ENCODE results near the gene RNPS1.

RNPS1 gene

DNA sequence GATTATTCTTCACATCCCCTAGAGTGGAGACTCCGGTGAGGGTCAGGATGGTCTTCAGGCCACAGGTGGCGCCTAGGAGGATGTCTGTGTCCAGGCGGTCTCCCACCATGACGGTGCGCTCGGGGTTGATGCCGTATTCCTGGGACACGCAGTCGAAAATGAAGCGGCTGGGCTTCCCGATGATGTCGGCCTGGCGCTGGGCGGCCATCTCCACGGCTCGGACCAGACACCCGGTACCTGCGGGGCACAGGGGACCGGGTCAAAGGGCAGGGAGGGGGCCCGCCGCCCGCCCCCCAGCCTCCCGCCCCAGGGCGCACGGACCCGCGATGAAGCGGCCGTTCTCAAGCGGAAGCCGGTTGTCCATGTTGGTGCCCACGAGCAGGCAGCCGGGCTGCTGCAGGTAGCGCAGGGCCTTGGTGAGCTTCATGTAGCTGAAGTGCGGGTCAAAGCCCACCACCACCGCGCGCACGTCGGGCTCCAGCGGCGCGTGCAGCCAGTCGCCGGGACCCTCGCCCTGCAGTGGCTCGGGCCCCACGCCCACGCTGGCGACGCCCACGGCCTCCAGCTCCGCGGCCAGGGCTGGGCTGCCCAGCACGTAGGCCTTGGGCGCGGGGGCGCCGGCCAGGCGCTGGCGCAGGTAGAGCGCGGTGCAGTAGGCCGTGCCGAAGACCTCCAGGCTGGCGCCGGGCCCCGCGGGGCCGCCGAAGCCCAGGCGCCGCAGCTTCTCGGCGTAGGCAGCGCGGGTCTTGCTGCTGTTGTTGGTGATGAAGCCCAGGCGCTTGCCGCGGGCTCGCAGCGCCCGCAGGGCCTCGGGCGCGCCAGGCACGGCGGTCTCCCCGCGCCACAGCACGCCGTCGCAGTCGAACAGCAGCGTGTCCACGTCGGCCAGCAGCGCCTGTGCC lies 53.9 kb downstream of the RNPS1 start:
- peaks cover 4% of the 10 kb centered on the region for H3K4me1 ChIP-seq (ENCODE audit: control insufficient read depth, low read depth, low read length)
- H3K27me3 ChIP-seq (ENCODE audit: control insufficient read depth, insufficient read depth, low read length): no peaks in the 10 kb centered on the region
- H3K4me3 ChIP-seq (ENCODE audit: low read length): peak overlapping the region; percentile 74
- peaks cover 15% of the 10 kb centered on the region for H3K36me3 ChIP-seq (ENCODE audit: control insufficient read depth, low read depth, low read length)
- peak overlapping the region; percentile 77 for H3K9ac ChIP-seq (ENCODE audit: low read length)
- no peaks in the 10 kb centered on the region for H3K9me3 ChIP-seq (ENCODE audit: control insufficient read depth, low read depth, low read length)
- H3K27ac ChIP-seq (ENCODE audit: low read length): no peak overlapping the region

DNA sequence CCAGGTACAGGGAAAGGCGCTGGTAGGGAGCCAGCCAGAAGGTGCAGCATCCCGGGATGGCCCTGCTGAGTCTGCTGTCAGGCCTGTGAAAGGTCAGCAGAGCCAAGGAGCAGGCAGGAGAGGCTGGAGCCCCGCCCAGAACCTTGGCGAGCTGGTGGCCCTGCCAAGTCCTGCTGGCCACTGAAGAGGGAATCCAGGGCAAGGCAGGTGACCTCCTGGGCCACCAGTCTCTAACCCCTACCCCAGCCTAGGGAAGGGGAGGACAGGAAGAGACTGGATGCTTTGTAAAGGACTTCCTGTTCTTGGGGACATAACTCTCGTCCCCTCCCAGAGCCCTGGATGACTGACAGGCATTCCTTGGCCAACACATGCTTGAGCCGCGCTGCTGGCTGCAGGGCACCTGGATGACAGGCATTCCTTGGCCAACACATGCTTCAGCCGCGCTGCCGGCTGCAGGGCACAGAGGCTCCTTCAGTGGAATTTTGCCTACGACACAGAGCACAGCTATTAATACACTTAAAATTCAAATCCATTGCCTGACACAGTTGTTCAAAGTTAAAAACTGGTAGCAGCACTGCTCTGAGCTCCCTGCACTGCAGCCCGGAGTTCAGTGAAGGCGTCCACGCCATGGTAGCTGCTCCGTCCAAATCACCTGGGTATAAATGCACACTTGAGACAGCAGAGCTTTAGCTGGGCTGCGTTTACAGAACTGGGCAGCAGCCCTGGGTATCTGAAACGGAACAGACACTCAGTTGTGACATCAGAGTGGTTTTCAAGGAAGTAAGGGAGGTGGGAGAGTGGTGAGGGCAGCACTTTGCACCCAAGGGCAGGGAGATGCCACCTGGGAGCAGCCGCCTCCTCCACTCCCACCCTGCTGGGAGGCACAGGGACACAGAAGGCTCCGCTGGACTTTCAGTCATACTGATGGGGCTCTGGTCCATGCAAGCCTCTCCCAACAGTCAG lies 55.3 kb downstream of the RNPS1 start:
- peak overlapping the region; percentile 64 for H3K4me3 ChIP-seq (ENCODE audit: low read length)
- no peak overlapping the region for H3K9ac ChIP-seq (ENCODE audit: low read length)
- peaks cover 4% of the 10 kb centered on the region for H3K4me1 ChIP-seq (ENCODE audit: control insufficient read depth, low read depth, low read length)
- H3K27ac ChIP-seq (ENCODE audit: low read length): no peak overlapping the region
- H3K36me3 ChIP-seq (ENCODE audit: control insufficient read depth, low read depth, low read length): peaks cover 28% of the 10 kb centered on the region
- H3K27me3 ChIP-seq (ENCODE audit: control insufficient read depth, insufficient read depth, low read length): no peaks in the 10 kb centered on the region
- H3K9me3 ChIP-seq (ENCODE audit: control insufficient read depth, low read depth, low read length): no peaks in the 10 kb centered on the region

DNA sequence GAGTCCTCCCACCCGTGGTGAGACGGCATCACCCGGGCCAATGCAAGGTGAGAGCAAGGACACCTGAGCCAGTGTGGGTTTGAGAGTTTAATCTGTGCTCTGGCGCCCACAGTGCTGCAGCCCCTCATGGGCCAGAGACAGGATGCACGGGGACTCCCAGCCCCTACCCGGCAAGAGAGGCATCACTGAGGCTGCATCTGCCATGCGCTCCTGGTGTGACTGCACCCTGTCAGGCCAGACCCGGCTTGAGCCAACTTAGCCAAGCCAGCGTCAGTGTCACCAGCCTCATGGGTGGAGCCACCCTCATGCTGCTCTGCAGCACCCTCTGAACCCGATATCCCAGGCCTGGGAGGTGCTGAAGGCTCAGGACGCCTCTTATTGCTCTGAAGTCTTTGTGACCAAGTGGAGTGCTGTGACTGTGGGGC lies 56.0 kb downstream of the RNPS1 start:
- H3K9ac ChIP-seq (ENCODE audit: low read length): no peak overlapping the region
- H3K27me3 ChIP-seq (ENCODE audit: control insufficient read depth, insufficient read depth, low read length): no peaks in the 10 kb centered on the region
- no peak overlapping the region for H3K27ac ChIP-seq (ENCODE audit: low read length)
- H3K36me3 ChIP-seq (ENCODE audit: control insufficient read depth, low read depth, low read length): peaks cover 34% of the 10 kb centered on the region
- H3K4me3 ChIP-seq (ENCODE audit: low read length): no peak overlapping the region
- H3K4me1 ChIP-seq (ENCODE audit: control insufficient read depth, low read depth, low read length): peaks cover 4% of the 10 kb centered on the region
- no peaks in the 10 kb centered on the region for H3K9me3 ChIP-seq (ENCODE audit: control insufficient read depth, low read depth, low read length)

DNA sequence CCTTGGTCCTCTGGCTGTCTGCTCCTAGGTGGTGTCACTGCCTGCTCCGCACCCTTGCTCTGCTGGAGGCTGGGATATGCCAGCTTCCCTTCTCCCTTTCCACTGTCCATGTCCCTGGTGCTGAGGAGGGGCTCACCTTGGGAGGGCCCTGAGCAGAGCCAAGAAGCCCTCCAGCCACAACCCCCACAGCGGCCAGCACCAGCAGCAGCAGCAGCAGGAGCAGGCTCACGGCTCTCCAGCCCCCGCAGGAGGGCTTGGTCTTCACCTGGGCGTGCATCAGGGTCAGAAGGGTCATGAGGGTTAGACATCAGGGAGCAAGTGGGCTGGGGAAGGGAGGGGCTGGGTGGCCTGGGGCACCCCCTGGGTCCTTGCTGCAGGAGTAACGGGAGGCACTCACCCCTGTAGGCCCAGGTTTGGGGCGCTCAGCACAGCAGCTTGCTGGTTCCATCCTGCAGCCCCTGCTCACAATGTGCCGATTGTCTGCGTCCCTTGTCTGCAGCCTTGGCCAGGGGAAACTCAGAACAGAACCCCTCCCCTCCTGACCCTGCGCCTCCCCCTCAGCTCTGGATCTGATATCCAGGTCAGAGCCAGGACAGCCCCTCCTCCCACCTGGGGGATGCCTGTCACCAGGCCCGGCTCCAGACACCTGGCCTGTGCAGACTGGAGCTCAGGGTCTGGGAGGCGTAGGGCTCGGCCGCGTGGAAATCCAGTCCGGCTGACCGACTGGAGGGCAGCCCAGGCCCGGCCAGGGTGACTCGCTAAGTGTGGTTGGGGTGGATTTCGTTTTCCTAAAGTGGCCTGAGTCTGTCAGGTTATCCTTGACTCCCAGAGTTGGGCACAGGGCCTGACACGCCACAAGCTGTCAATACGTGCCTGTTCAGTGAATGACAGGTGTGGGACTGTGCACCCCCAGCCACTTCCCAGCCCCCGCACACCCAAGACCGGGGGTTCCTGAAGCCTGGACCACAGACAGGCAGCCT lies 57.2 kb downstream of the RNPS1 start, which contains the start of gene BRICD5:
Gene BRICD5, minus strand, starts transcription at position 478 of the 980 bp plus-strand sequence. Its CDS starts 30 bp downstream, at position 448.
- Histone ChIP-seq H3K36me3 (ENCODE audit: control insufficient read depth, low read depth, low read length) (peaks cover 34% of the 10 kb centered on the region), H3K27ac (ENCODE audit: low read length) (no peak within 1 kb of the TSS), H3K4me1 (ENCODE audit: control insufficient read depth, low read depth, low read length) (peaks cover 4% of the 10 kb centered on the region), H3K9ac (ENCODE audit: low read length) (no peak within 1 kb of the TSS), H3K4me3 (ENCODE audit: low read length) (no peak within 1 kb of the TSS), H3K27me3 (ENCODE audit: control insufficient read depth, insufficient read depth, low read length) (no peaks in the 10 kb centered on the region), H3K9me3 (ENCODE audit: control insufficient read depth, low read depth, low read length) (no peaks in the 10 kb centered on the region)

DNA sequence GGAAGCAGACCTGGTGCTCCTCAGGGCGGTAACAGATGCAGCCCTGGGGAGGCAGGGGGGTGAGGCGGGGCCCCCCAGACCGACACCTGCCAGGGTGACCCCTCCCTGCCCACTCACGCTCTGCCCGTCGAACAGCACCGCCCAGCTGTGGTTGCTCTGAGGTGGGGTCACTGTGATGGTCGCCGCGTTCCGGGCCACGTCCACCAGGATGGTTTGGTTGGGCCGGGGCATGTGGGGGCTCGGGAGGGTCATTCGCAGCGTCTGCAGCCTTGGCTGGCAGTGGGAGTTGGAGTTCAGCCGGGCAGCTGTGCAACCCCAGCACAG lies 58.0 kb downstream of the RNPS1 start:
- Histone ChIP-seq H3K9ac (ENCODE audit: low read length) (no peak overlapping the region), H3K9me3 (ENCODE audit: control insufficient read depth, low read depth, low read length) (no peaks in the 10 kb centered on the region), H3K4me3 (ENCODE audit: low read length) (no peak overlapping the region), H3K27me3 (ENCODE audit: control insufficient read depth, insufficient read depth, low read length) (no peaks in the 10 kb centered on the region), H3K4me1 (ENCODE audit: control insufficient read depth, low read depth, low read length) (peaks cover 4% of the 10 kb centered on the region), H3K36me3 (ENCODE audit: control insufficient read depth, low read depth, low read length) (peaks cover 34% of the 10 kb centered on the region), H3K27ac (ENCODE audit: low read length) (no peak overlapping the region)

DNA sequence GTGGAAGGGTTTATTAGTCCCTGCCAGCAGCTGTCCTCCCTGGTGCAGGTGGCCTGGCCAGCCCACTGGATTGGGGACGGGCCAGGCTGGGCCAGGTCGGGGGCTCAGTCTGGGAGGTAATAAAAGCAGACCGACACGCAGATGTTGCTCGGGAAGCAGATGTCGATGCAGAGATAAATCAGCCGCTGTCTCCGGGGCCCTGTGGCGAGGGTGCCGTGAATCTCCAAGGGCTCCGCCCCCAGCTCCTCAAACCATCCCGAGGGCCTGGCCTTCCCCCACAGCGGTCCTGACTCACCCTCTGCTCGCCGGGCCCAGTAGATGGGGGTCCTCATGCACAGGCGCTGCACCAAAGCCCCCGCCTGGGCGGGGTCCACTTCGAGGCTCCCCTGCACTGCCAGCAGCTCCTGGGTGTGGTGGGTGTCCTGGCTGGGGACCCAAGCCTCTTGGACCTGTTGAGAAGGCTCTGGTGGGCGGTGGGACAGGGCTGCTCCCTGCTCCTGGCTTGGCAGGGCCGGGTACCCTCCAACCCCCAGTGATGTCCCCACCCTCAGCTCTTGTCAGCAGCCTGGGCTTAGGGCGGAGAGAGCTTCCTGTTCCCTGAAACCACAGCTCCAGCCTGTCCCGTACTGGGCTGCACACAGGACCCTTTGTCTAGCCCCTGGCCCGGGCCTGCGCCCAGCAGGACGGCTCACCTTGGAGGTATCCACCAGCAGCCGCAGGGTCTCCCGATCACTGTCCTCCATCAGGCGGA lies 58.5 kb downstream of the RNPS1 start:
- H3K4me1 ChIP-seq (ENCODE audit: control insufficient read depth, low read depth, low read length): peaks cover 4% of the 10 kb centered on the region
- no peak overlapping the region for H3K27ac ChIP-seq (ENCODE audit: low read length)
- H3K27me3 ChIP-seq (ENCODE audit: control insufficient read depth, insufficient read depth, low read length): no peaks in the 10 kb centered on the region
- H3K4me3 ChIP-seq (ENCODE audit: low read length): no peak overlapping the region
- H3K36me3 ChIP-seq (ENCODE audit: control insufficient read depth, low read depth, low read length): peaks cover 34% of the 10 kb centered on the region
- H3K9ac ChIP-seq (ENCODE audit: low read length): no peak overlapping the region
- no peaks in the 10 kb centered on the region for H3K9me3 ChIP-seq (ENCODE audit: control insufficient read depth, low read depth, low read length)

DNA sequence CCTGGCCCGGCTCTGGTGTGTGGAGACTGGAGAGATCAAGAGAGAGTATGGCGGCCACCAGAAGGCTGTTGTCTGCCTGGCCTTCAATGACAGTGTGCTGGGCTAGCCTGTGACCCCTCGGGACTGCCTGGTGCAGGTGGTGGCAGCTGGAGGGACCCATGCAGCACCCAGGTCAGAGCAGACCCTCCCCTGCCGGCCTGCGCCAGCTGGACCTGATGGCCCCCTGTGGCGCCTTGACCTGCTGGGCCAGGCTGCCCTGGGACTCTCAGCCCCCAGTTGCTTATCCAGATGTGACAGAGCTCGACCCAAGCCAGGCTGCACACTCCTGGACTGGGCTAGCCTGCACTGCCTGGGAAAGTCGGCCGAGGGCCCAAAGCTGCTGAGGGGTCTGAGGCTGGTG lies 59.2 kb downstream of the RNPS1 start:
- H3K9me3 ChIP-seq (ENCODE audit: control insufficient read depth, low read depth, low read length): no peaks in the 10 kb centered on the region
- no peak overlapping the region for H3K9ac ChIP-seq (ENCODE audit: low read length)
- H3K4me3 ChIP-seq (ENCODE audit: low read length): no peak overlapping the region
- H3K27ac ChIP-seq (ENCODE audit: low read length): no peak overlapping the region
- H3K36me3 ChIP-seq (ENCODE audit: control insufficient read depth, low read depth, low read length): peaks cover 34% of the 10 kb centered on the region
- no peaks in the 10 kb centered on the region for H3K27me3 ChIP-seq (ENCODE audit: control insufficient read depth, insufficient read depth, low read length)
- H3K4me1 ChIP-seq (ENCODE audit: control insufficient read depth, low read depth, low read length): peaks cover 4% of the 10 kb centered on the region

DNA sequence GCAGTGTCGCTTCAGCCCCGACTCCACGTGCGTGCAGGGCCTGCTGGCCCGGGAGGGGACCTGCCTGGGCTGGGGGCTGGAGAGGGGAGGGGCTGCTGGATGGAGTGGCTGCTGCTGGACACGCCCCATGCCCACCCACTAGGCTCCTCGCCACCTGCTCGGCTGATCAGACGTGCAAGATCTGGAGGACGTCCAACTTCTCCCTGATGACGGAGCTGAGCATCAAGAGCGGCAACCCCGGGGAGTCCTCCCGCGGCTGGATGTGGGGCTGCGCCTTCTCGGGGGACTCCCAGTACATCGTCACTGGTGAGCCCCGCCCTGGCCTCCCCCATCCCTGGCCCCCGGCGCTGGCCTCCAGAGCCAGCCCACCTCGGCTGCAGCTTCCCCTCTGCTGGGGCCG lies 59.6 kb downstream of the RNPS1 start:
- H3K4me3 ChIP-seq (ENCODE audit: low read length): no peak overlapping the region
- no peaks in the 10 kb centered on the region for H3K27me3 ChIP-seq (ENCODE audit: control insufficient read depth, insufficient read depth, low read length)
- H3K36me3 ChIP-seq (ENCODE audit: control insufficient read depth, low read depth, low read length): peaks cover 34% of the 10 kb centered on the region
- no peak overlapping the region for H3K27ac ChIP-seq (ENCODE audit: low read length)
- peaks cover 4% of the 10 kb centered on the region for H3K4me1 ChIP-seq (ENCODE audit: control insufficient read depth, low read depth, low read length)
- no peaks in the 10 kb centered on the region for H3K9me3 ChIP-seq (ENCODE audit: control insufficient read depth, low read depth, low read length)
- no peak overlapping the region for H3K9ac ChIP-seq (ENCODE audit: low read length)

DNA sequence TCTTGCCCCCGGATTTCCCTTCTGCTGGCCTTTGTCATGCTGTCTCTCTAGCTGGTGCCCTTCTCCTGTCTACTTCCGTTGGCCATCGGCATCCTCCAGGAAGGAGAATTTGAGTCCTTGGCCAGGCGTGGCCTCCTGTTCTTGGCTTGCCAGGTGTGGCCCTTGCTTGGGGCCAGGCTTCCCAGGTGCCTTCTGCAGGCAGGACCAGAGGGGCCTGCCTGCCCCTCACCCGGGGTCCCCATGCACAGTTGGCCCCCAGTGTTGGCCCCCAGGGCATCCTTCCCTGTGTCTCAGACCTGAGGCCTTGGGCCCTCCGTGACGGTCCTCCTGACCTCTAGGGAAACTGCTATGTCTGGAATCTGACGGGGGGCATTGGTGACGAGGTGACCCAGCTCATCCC lies 60.1 kb downstream of the RNPS1 start:
- Histone ChIP-seq H3K27ac (ENCODE audit: low read length) (no peak overlapping the region), H3K9me3 (ENCODE audit: control insufficient read depth, low read depth, low read length) (no peaks in the 10 kb centered on the region), H3K9ac (ENCODE audit: low read length) (no peak overlapping the region), H3K36me3 (ENCODE audit: control insufficient read depth, low read depth, low read length) (peaks cover 33% of the 10 kb centered on the region), H3K4me1 (ENCODE audit: control insufficient read depth, low read depth, low read length) (peaks cover 1% of the 10 kb centered on the region), H3K27me3 (ENCODE audit: control insufficient read depth, insufficient read depth, low read length) (no peaks in the 10 kb centered on the region), H3K4me3 (ENCODE audit: low read length) (no peak overlapping the region)

DNA sequence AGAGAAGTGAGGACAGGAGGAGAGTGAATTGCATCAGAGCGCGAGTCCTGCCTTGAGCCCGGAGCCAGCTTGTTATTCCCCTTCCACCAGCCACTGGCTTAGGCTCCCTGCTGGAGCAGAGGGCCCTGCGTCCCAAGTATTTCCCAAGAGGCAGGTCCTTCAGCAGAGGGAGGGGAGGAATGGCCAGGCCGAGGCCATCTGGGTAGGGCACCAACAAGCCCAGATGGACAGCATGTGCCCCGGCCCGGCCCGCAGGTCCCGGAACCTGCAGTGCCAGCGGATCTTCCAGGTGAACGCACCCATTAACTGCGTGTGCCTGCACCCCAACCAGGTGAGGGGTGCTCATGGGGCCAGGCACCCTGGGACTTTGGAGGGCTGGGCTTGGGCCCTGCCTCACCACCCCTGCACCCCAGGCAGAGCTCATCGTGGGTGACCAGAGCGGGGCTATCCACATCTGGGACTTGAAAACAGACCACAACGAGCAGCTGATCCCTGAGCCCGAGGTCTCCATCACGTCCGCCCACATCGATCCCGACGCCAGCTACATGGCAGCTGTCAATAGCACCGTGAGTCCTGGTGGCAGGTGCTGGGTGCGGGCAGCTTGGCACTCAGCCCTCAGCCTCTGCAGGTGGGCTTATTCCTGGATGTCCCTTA lies 61.0 kb downstream of the RNPS1 start:
- Histone ChIP-seq H3K4me1 (ENCODE audit: control insufficient read depth, low read depth, low read length) (no peaks in the 10 kb centered on the region), H3K36me3 (ENCODE audit: control insufficient read depth, low read depth, low read length) (peaks cover 26% of the 10 kb centered on the region), H3K27ac (ENCODE audit: low read length) (no peak overlapping the region), H3K27me3 (ENCODE audit: control insufficient read depth, insufficient read depth, low read length) (no peaks in the 10 kb centered on the region), H3K9ac (ENCODE audit: low read length) (no peak overlapping the region), H3K4me3 (ENCODE audit: low read length) (no peak overlapping the region), H3K9me3 (ENCODE audit: control insufficient read depth, low read depth, low read length) (no peaks in the 10 kb centered on the region)
